NT2/D1 (cell line): ENCODE results near the gene FIG4.
"Not testable (repeated sequence)": the region's sequence is repeated elsewhere in the genome, so short reads cannot be mapped to it uniquely, and the experiment has no call there.

Experiments used
- DNase-seq: peaks from one replicate; pipeline ENCODE4 v3.0.0-alpha.2; 2011; ENCODE audit warnings: low read depth, low spot score
- H3K27me3 ChIP-seq: 2 replicates; pipeline ENCODE4 v1.6.0; 2011; ENCODE audit warnings: mild to moderate bottlenecking; ENCODE audit not compliant: insufficient read length, insufficient read depth
- H3K36me3 ChIP-seq: 2 replicates; pipeline ENCODE4 v1.6.1; 2011; ENCODE audit warnings: mild to moderate bottlenecking, low read length, mixed read lengths; ENCODE audit not compliant: insufficient read depth, insufficient read length
- H3K4me1 ChIP-seq: 2 replicates; pipeline ENCODE4 v1.5.1; 2011; ENCODE audit not compliant: insufficient read depth, insufficient read length
- H3K4me3 ChIP-seq: 2 replicates; pipeline ENCODE4 v1.5.1; 2011; ENCODE audit warnings: low read depth; ENCODE audit not compliant: insufficient read length
- H3K9ac ChIP-seq: 2 replicates; pipeline ENCODE4 v1.6.0; 2011; ENCODE audit warnings: low read depth; ENCODE audit not compliant: insufficient read length
- H3K9me3 ChIP-seq: 2 replicates; pipeline ENCODE4 v1.5.1; 2011; ENCODE audit warnings: mild to moderate bottlenecking, low read length; ENCODE audit not compliant: insufficient read depth
- SUZ12 ChIP-seq: IDR thresholded peaks from 2 replicates; pipeline ENCODE4 v1.6.1; 2011; ENCODE audit not compliant: insufficient read length, insufficient read depth; ENCODE audit errors: extremely low read depth
- YY1 ChIP-seq: IDR thresholded peaks from 2 replicates; pipeline ENCODE4 v1.6.1; 2011; ENCODE audit not compliant: insufficient read length, insufficient read depth
- ZNF274 ChIP-seq: IDR thresholded peaks from 2 replicates; pipeline ENCODE4 v1.6.1; 2011; ENCODE audit warnings: mild to moderate bottlenecking, low read depth, low read length

FIG4 gene

DNA sequence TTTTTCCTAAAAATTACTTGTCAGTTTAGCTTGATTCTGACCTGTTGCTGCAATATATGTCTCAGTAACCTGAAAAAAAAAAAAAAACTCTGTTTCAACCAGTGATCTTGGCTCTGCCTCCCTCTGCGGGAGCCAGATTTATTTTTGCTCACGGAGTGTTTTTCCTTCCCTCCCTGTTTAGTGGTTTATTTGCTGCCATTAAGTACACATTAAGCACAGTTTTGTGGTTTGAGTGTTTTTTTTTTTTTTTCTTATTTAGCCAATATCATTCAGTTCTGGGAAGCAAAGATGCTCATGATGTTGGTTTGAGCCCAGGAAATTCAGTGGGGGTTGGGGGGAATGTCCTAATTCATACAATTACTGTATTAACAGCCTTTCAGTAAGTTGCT is 176.9 kb downstream of the FIG4 start:
- TF ChIP-seq ZNF274 (no peak), SUZ12 (no peak), YY1 (no peak)
- Histone ChIP-seq H3K4me3 (no peak overlapping the region), H3K4me1 (no peaks in the 10 kb centered on the region), H3K27me3 (no peaks in the 10 kb centered on the region), H3K36me3 (no peaks in the 10 kb centered on the region), H3K9ac (no peak overlapping the region), H3K9me3 (no peaks in the 10 kb centered on the region)
- DNase-seq = no peak

DNA sequence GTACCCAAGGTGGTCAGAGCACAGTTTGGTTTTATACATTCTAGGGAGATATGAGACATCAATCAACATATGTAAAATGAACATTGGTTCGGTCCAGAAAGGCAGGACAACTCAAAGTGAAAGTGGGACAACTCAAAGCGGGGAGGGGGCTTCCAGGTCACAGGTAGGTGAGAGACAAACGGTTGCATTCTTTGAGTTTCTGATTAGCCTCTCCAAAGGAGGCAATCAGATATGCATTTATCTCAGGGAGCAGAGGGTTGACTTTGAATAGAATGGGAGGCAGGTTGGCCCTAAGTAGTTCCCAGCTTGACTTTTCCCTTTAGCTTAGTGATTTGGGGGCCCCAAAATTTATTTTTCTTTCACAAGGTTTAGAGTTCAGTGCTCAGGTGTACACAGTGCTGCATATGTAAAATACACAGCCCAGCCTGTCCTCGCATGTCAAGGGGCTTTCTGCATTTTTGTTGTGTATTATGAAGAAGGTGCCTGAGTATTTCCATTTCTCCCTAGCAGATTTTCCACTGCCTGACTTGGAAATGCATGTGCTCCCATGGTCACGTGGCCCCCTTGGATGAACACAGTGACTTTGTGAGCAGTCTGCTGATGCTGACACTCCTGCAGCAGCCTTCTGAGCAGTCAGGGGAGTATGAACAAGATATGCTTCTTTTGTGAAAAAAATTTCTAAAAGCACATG is 178.4 kb downstream of the FIG4 start:
- not testable (repeated sequence) for H3K9ac ChIP-seq, H3K36me3 ChIP-seq, H3K9me3 ChIP-seq, DNase-seq, H3K4me3 ChIP-seq, H3K4me1 ChIP-seq, H3K27me3 ChIP-seq

DNA sequence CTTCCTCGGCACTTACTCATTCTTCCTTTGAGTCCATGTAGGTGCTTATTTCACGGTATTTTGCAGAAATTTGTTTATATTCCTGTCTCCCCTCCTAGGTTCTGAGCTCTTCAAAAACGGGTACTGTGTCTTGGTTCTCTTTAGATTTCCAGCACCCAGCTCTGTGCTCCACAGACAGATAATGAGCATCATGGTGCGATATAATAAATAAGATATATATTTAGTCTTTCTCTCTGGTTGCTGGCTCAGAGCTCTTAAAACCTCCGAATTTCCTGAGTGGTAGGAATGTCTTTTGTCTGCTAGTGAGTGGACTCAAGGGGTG is 179.0 kb downstream of the FIG4 start:
- DNase-seq = no peak
- H3K27me3 ChIP-seq = no peaks in the 10 kb centered on the region
- H3K36me3 ChIP-seq = no peaks in the 10 kb centered on the region
- no peaks in the 10 kb centered on the region for H3K4me1 ChIP-seq
- H3K9me3 ChIP-seq = no peaks in the 10 kb centered on the region
- no peak overlapping the region for H3K4me3 ChIP-seq
- H3K9ac ChIP-seq = no peak overlapping the region
- TF ChIP-seq ZNF274 (no peak), SUZ12 (no peak)

DNA sequence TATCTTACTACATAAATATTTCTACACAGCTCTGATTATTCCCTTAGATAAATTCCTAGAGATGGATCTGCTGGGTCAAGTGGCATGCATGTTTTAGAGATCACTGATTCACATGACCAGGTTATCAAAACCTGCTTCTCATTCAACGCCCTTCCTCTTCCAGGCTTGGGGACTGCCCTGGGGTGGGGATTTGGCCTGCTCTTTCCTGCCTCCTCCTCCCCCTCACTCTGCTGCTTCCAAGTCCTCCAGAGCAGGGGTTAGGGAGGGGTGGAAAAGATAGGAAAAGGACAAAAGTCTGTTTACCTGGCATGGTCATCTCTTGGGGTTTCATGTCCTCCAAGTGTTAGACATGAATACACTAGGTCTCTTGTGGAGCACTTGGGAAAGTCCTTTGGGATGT is 181.5 kb downstream of the FIG4 start:
- DNase-seq = no peak
- H3K27me3 ChIP-seq = no peaks in the 10 kb centered on the region
- TF ChIP-seq SUZ12 (no peak), ZNF274 (no peak), YY1 (no peak)
- no peaks in the 10 kb centered on the region for H3K4me1 ChIP-seq
- no peaks in the 10 kb centered on the region; the same call in 1 of the 2 replicates for H3K9me3 ChIP-seq
- no peaks in the 10 kb centered on the region for H3K36me3 ChIP-seq
- H3K9ac ChIP-seq = no peak overlapping the region
- H3K4me3 ChIP-seq = no peak overlapping the region

DNA sequence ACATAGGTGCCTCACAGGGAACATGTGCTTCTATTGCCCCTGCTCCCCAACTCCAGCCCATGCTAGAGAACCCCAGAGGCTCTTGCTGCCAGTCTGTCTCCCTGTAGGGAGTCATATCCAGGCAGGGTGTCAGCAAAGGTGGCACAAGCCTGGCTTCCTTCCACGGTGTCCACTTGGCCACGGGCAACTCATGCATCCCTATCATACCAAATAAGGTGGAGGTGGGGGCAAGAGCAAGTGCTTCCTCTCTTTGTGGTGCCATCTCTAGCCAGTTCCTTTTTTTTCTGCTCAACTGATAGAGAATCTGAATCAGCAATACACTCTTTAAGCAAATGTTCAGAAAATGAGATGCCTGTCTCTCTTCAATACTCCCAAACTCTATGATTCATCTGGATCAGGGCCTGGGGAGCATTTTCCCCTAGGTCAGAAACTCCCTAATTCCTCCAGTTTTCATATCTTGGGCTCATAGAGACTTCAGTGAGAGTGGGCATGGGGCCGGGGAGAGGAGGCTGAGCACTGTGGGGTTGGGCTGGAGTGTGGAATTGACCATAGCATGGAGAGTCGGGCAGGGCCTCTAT is 182.0 kb downstream of the FIG4 start:
- no peak overlapping the region for H3K4me3 ChIP-seq
- no peak for DNase-seq
- no peaks in the 10 kb centered on the region for H3K4me1 ChIP-seq
- no peak overlapping the region for H3K9ac ChIP-seq
- no peaks in the 10 kb centered on the region; the same call in 1 of the 2 replicates for H3K9me3 ChIP-seq
- no peaks in the 10 kb centered on the region for H3K27me3 ChIP-seq
- TF ChIP-seq SUZ12 (no peak), ZNF274 (no peak), YY1 (no peak)
- H3K36me3 ChIP-seq = no peaks in the 10 kb centered on the region

GRCh38 chr6:109874086-109874485 is 183.0 kb downstream of the FIG4 start:
- no peak overlapping the region for H3K9ac ChIP-seq
- DNase-seq = no peak
- TF ChIP-seq SUZ12 = no peak
- no peaks in the 10 kb centered on the region for H3K36me3 ChIP-seq
- H3K9me3 ChIP-seq = no peaks in the 10 kb centered on the region; the same call in 1 of the 2 replicates
- H3K4me1 ChIP-seq = no peaks in the 10 kb centered on the region
- no peaks in the 10 kb centered on the region for H3K27me3 ChIP-seq
- H3K4me3 ChIP-seq = no peak overlapping the region

DNA sequence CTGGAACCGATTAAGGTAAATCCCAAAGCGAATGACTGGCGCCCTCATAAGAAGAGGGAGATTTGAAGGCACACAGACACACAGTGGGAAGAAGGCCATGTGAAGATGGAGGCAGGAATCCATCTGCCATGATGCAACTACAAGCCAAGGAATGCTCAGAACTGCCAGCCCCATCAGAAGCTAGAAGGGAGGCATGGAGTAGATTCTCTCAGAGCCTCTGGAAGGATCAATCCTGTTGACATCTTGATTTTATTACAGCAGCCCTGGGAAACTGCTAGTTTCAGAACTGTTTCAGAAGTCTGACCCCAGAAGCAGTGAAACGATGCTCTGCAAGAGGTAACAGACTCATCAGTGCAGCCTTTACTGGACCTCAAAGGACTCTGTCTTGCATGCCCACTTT is 183.5 kb downstream of the FIG4 start:
- Histone ChIP-seq H3K4me1 (no peaks in the 10 kb centered on the region), H3K9ac (no peak overlapping the region), H3K9me3 (no peaks in the 10 kb centered on the region; the same call in 1 of the 2 replicates), H3K27me3 (no peaks in the 10 kb centered on the region), H3K4me3 (no peak overlapping the region), H3K36me3 (no peaks in the 10 kb centered on the region)
- TF ChIP-seq YY1 (no peak), SUZ12 (no peak)
- no peak for DNase-seq
